D721Med (cell line): ENCODE measurements around the gene ARL4C.

Experiments
- DNase-seq: peaks from one replicate; pipeline ENCODE4 v3.0.0; 2011; ENCODE audit warnings: low spot score; ENCODE audit not compliant: insufficient read length
- FAIRE-seq: peaks from 2 replicates; lab custom pipeline; 2011; peaks lifted over from hg19 to GRCh38; lab: Jason Lieb, UNC
- TF ChIP-seq, protein P1 (sequence below): IDR thresholded peaks from 2 replicates; pipeline ENCODE4 v1.5.1; 2012; ENCODE audit warnings: mild to moderate bottlenecking, control low read depth; ENCODE audit not compliant: insufficient read depth; ENCODE audit errors: missing control alignments

ARL4C gene

GRCh38 chr2:234497594-234498235 is 834 bp upstream of the ARL4C start:
- TF ChIP-seq, protein P1, sequence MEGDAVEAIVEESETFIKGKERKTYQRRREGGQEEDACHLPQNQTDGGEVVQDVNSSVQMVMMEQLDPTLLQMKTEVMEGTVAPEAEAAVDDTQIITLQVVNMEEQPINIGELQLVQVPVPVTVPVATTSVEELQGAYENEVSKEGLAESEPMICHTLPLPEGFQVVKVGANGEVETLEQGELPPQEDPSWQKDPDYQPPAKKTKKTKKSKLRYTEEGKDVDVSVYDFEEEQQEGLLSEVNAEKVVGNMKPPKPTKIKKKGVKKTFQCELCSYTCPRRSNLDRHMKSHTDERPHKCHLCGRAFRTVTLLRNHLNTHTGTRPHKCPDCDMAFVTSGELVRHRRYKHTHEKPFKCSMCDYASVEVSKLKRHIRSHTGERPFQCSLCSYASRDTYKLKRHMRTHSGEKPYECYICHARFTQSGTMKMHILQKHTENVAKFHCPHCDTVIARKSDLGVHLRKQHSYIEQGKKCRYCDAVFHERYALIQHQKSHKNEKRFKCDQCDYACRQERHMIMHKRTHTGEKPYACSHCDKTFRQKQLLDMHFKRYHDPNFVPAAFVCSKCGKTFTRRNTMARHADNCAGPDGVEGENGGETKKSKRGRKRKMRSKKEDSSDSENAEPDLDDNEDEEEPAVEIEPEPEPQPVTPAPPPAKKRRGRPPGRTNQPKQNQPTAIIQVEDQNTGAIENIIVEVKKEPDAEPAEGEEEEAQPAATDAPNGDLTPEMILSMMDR = no peak
- FAIRE-seq = no peak
- DNase-seq = no peak

DNA sequence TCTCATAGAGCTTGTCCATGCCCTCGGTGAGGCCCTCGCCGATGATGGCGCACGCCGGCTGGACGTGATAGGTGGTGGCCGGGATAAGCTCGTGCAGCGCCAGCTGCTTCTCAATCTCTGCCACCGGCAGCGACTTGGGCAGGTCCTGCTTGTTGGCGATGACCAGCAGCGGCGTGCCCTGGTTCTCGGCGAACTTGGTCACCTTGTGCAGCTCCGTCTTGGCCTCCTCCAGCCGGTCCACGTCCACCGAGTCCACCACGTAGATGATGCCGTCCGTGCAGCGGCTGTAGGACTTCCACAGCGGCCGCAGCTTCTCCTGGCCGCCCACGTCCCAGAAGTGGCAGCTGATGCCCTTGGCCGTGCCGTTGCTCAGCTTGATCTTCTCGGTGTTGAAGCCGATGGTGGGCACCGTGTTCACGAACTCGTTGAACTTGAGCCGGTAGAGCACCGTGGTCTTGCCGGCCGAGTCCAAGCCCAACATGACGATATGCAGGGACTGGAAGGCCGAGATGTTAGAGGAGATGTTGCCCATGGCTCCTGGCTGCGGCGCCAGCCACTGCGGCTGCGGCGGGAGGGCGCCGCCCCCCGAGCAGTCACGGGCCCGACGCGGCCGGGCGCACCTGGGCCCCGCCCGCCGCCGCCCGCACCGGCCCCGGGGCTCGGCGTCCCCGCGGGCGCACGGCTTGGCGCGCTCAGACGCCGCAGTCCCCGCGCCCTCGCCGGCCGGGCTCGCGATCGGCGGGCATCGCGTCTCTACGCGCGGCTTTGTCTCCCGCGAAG is 636 bp downstream of the ARL4C start:
- no peak for DNase-seq
- FAIRE-seq = no peak
- TF ChIP-seq, protein P1 = no peak

GRCh38 chr2:234495251-234496054 is 1.4 kb downstream of the ARL4C start:
- TF ChIP-seq, protein P1 = no peak
- no peak for FAIRE-seq
- DNase-seq = no peak

DNA sequence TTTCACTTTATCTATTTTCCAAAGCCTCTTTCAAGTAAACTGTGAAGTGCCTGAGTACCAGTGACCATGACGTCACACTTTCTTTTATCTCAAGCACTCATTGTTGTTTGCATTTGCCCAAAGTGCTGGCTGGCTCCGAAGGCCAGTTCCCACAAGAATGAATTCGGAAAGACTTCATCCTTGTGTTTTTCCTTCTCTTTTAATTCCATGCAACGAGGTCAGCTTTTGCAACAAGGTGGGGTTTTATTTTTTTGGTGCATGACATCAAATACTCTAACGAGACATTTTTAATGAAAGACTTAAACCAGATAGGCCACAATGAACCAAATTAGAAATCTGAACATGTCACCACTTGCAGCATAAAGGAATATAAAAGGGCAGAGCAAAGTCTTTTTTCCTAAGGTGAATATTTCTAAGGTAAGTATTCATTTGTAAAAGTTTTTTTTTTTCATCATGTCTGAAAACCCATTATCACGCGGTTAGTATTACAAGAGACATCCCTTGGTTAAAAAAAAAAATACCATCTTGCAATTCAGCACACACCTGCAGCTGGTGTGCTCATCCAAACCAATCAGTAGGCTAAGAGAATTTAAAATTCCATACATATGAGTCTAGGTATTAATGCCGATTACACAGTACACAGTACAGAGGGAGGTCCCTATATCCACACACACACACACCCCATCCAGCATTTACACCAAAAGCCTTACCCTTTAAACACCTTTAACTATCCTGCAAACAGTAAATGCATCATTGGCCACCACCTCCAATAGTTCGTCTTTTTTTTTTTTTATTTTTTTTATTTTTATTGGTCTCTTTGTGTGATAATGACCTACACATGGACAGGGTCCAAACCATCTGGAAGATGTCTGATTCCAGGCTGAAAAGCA is 2.3 kb downstream of the ARL4C start:
- FAIRE-seq (no peak), DNase-seq (no peak)
- TF ChIP-seq, protein P1 = no peak

DNA sequence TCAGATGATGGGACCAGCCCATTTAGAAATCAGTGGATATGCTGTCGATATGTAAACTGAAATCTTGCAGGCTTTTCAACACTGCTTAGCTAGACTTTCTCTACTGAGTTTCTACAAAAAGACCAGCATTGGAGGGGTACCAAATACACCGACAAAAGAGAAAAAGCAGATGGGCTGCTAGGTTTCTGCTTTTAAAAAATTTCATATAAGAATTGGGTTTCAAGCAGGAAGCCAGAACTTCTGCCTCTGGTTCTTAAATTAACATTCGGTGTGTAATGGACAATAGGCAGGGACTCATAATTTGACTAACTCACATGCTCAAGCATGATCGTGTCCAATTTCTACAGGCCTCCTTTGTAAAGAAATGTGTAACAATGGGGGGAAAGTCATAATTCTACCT is 3.1 kb downstream of the ARL4C start:
- TF ChIP-seq, protein P1 = no peak
- DNase-seq (no peak), FAIRE-seq (no peak)

DNA sequence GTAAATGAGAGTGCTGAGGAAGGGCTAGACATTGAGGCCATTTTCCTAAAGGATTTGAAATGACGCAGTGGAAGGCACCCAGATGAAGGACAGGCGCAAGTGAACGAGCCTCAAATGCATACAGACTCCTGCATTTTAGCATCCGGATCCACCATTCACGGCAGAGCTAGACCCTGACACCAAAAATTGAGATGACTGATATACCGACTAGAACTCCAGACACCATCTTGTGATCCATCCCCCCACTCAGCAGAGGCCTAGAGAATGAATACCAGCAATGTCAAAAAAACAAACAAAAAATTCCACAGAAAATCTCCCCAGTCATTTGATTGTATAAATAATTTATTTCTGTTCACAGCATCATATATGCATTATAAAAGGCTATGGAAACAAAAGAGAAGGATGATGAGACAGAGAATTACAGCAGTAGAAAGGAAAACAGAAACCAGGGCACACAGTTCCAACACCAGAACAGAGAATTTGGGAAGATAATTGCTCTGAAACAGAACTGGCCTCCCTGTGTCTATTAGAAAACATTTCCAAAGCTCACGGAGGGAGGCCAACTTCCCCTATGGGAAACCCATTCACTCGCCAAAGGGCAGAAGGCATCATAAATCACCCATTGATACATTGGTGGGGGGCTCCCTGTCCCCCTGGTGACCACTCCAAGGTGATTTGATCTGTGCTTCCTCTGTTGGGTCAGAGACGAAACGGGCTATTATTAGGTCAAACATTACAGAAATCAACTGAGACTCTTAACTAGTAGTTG is 4.0 kb downstream of the ARL4C start:
- TF ChIP-seq, protein P1 = no peak
- FAIRE-seq (no peak), DNase-seq (no peak)
